Activated naive CD8-positive, alpha-beta T cell treated with anti-CD3 and anti-CD28 coated beads for 36 hours (primary cell): ENCODE measurements around the gene POLR3GL. TPM values are rescaled to one million over a fixed set of nuclear protein-coding genes. Genes with fewer than 3 reads are reported as not detected.
A peak's percentile ranks its signal among the peaks of the same experiment; 100 is the strongest.
"Not testable (repeated sequence)": the region's sequence is repeated elsewhere in the genome, so short reads cannot be mapped to it uniquely, and the experiment has no call there.

ENCODE experiments used
- DNase-seq: peaks from one replicate; pipeline ENCODE4 v3.0.0; 2021
- H3K27ac Mint-ChIP-seq: one replicate; pipeline ENCODE4 v1.8.0; 2022; ENCODE audit warnings: mild to moderate bottlenecking, moderate library complexity, mixed read lengths
- H3K27me3 Mint-ChIP-seq: one replicate; pipeline ENCODE4 v1.8.0; 2022; ENCODE audit warnings: mild to moderate bottlenecking, mixed read lengths
- H3K36me3 Mint-ChIP-seq: one replicate; pipeline ENCODE4 v1.8.0; 2021; ENCODE audit warnings: mild to moderate bottlenecking, mixed read lengths
- H3K4me1 Mint-ChIP-seq: one replicate; pipeline ENCODE4 v1.8.0; 2021; ENCODE audit warnings: mixed read lengths
- H3K4me3 Mint-ChIP-seq: one replicate; pipeline ENCODE4 v1.8.0; 2022; ENCODE audit warnings: mild to moderate bottlenecking, moderate library complexity, mixed read lengths
- H3K9me3 Mint-ChIP-seq: one replicate; pipeline ENCODE4 v1.8.0; 2022; ENCODE audit warnings: mixed read lengths
- total RNA-seq, 2 experiments: library from RNA; stranded (reverse); gene quantifications; one replicate each; pipeline ENCODE4 v1.2.3, GENCODE V29; 2021

The POLR3GL gene
- total RNA-seq, 2 experiments from 2014 or later, result 21.1 to 21.9 TPM

DNA sequence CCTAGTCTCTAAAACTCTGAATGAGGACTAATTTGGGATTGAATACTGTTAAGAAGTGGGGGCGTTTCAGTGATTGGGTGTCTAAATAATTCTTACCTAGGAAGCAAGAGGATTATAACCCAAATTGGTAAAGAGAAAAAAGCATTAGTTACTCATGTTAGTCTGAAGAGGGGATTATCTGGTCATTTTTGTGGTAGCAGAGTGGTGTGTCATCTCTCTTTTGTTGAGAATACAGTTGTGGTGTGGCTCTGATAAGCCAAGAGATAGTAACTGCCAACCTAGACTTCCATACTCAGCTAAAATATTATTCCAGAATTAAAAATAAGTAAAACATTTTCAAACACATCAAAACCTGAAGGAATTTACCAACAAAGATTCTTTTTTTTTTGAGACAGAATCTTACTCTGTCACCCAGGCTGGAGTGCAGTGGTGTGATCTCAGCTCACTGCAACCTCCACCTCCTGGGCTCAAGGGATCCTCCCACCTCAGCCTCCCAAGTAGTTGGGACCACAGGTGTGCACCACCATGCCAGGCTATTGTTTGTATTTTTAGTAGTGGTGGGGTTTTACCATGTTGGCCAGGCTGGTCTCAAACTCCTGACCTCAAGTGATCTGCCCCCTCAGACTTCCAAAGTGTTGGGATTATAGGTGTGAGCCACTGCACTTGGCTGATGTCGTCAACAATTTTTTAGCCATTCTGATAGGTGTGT lies 61.5 kb downstream of the POLR3GL start:
- not testable (repeated sequence) for H3K4me3 Mint-ChIP-seq, H3K9me3 Mint-ChIP-seq, H3K4me1 Mint-ChIP-seq, DNase-seq, H3K36me3 Mint-ChIP-seq, H3K27ac Mint-ChIP-seq
- H3K27me3 Mint-ChIP-seq, result peaks cover 35% of the 10 kb centered on the region

DNA sequence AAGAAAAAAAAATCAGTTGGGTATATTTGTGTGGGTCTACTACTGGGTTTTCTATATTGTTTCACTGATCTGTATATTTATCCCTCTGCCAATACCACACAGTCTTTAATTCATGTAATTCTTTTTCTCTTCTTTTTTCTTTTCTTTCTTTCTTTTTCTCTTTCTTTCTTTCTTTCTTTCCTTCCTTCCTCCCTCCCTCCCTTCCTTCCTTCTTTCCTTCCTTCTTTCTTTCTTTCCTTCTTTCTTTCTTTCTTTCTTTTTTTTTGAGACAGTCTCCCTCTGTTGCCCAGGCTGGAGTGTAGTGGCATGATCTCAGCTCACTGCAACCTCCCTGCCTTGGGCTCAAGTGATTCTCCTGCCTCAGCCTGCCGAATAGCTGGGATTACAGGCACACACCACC lies 62.2 kb downstream of the POLR3GL start:
- H3K36me3 Mint-ChIP-seq, H3K9me3 Mint-ChIP-seq, DNase-seq, H3K4me1 Mint-ChIP-seq, H3K4me3 Mint-ChIP-seq: not testable (repeated sequence)
- H3K27me3 Mint-ChIP-seq, result peaks cover 28% of the 10 kb centered on the region
- peak overlapping the region; percentile 20 for H3K27ac Mint-ChIP-seq

Other genes starting within 250 kb of the POLR3GL start
- gene CD160, start 245.2 kb upstream of the POLR3GL start, total RNA-seq, result 10 to 100 TPM; 14.2 to 14.4 TPM
- gene RNF115, start 140.6 kb upstream of the POLR3GL start, total RNA-seq, result 10 to 100 TPM; 14.3 to 15.5 TPM
- 10 to 100 TPM; 59.2 to 62.0 TPM for gene POLR3C, start 140.5 kb upstream of the POLR3GL start, total RNA-seq
- gene NUDT17, start 119.1 kb upstream of the POLR3GL start, total RNA-seq, result 1 to 10 TPM; 3.6 to 3.8 TPM
- gene PIAS3, start 105.6 kb upstream of the POLR3GL start, total RNA-seq, result 10 to 100 TPM; 14.7 to 16.4 TPM
- gene ANKRD35, start 78.8 kb upstream of the POLR3GL start, total RNA-seq, result under 1 TPM; 0.58 to 0.64 TPM
- gene ITGA10, start 54.6 kb upstream of the POLR3GL start, total RNA-seq, result 1 to 10 TPM in 1 of 2 experiments, under 1 TPM in 1; 0.97 to 1.2 TPM
- gene PEX11B, start 46.0 kb upstream of the POLR3GL start, total RNA-seq, result 10 to 100 TPM; 33.6 to 33.8 TPM
- 100 to 1,000 TPM; 345 to 349 TPM for gene RBM8A, start 37.2 kb upstream of the POLR3GL start, total RNA-seq
- gene LIX1L, start 6.7 kb upstream of the POLR3GL start, total RNA-seq, result 10 to 100 TPM; 37.6 to 38.3 TPM
- gene ANKRD34A, start 115 bp upstream of the POLR3GL start, total RNA-seq, result 10 to 100 TPM in 1 of 2 experiments, 1 to 10 TPM in 1; 9.3 to 10.3 TPM
- gene TXNIP, start 31.9 kb downstream of the POLR3GL start, total RNA-seq, result 100 to 1,000 TPM; 228 to 231 TPM
- gene HJV, start 57.0 kb downstream of the POLR3GL start, total RNA-seq, result not detected
- under 1 TPM; 0.64 to 0.78 TPM for gene NBPF10, start 180.1 kb downstream of the POLR3GL start, total RNA-seq